ENCODE results near the gene AMOTL2.
A peak's percentile ranks its signal among the peaks of the same experiment; 100 is the strongest.

The AMOTL2 gene

GRCh38 chr3:134374791-134375581, 739 bp upstream of the AMOTL2 start:
- peaks cover 5% of the 10 kb centered on the region for H3K79me2 ChIP-seq
- H3K4me3 ChIP-seq (ENCODE audit: low read depth, low read length): peak overlapping the region; percentile 82
- H3K27ac ChIP-seq: peak overlapping the region; percentile 97
- H3K4me1 ChIP-seq: peaks cover 25% of the 10 kb centered on the region
- no peaks in the 10 kb centered on the region for H3K36me3 ChIP-seq (ENCODE audit: control insufficient read depth, insufficient read depth, low read length)
- no peak for TF ChIP-seq CTCF (IDR thresholded peaks at IDR 0.05)
- no peak overlapping the region for H3K9ac ChIP-seq
- H2AFZ ChIP-seq: peak overlapping the region; percentile 73
- no peaks in the 10 kb centered on the region for H3K9me3 ChIP-seq (ENCODE audit: control insufficient read depth, low read length)
- H3K4me2 ChIP-seq (ENCODE audit: low read length): peak overlapping the region; percentile 89
- H3K27me3 ChIP-seq (ENCODE audit: control insufficient read depth, insufficient read depth, low read length): no peaks in the 10 kb centered on the region

GRCh38 chr3:134373271-134374104, 759 bp downstream of the AMOTL2 start:
- TF ChIP-seq CTCF (IDR thresholded peaks at IDR 0.05): no peak
- H3K27me3 ChIP-seq (ENCODE audit: control insufficient read depth, insufficient read depth, low read length): no peaks in the 10 kb centered on the region
- peaks cover 5% of the 10 kb centered on the region for H3K79me2 ChIP-seq
- H3K9me3 ChIP-seq (ENCODE audit: control insufficient read depth, low read length): no peaks in the 10 kb centered on the region
- peak overlapping the region; percentile 53 for H3K9ac ChIP-seq
- no peaks in the 10 kb centered on the region for H3K36me3 ChIP-seq (ENCODE audit: control insufficient read depth, insufficient read depth, low read length)
- H2AFZ ChIP-seq: peak overlapping the region; percentile 73
- peak overlapping the region; percentile 82 for H3K4me3 ChIP-seq (ENCODE audit: low read depth, low read length)
- peak overlapping the region; percentile 89 for H3K4me2 ChIP-seq (ENCODE audit: low read length)
- peaks cover 34% of the 10 kb centered on the region for H3K4me1 ChIP-seq
- H3K27ac ChIP-seq: peak overlapping the region; percentile 97

- Histone ChIP-seq H3K27me3 (ENCODE audit: control insufficient read depth, insufficient read depth, low read length) (no peaks in the 10 kb centered on the region), H3K9me3 (ENCODE audit: control insufficient read depth, low read length) (no peaks in the 10 kb centered on the region), H3K4me1 (peaks cover 34% of the 10 kb centered on the region), H3K4me2 (ENCODE audit: low read length) (peak overlapping the region; percentile 89), H3K27ac (peak overlapping the region; percentile 97), H3K9ac (no peak overlapping the region), H2AFZ (no peak overlapping the region), H3K4me3 (ENCODE audit: low read depth, low read length) (peak overlapping the region; percentile 82), H3K36me3 (ENCODE audit: control insufficient read depth, insufficient read depth, low read length) (no peaks in the 10 kb centered on the region), H3K79me2 (peaks cover 5% of the 10 kb centered on the region)
- no peak for TF ChIP-seq CTCF (IDR thresholded peaks at IDR 0.05)
Measured at GRCh38 chr3:134372396-134373270, 1.6 kb downstream of the AMOTL2 start.

GRCh38 chr3:134371542-134372324, 2.5 kb downstream of the AMOTL2 start:
- no peak overlapping the region for H2AFZ ChIP-seq
- H3K27ac ChIP-seq: no peak overlapping the region
- peak overlapping the region; percentile 33 for H3K4me3 ChIP-seq (ENCODE audit: low read depth, low read length)
- H3K79me2 ChIP-seq: peaks cover 5% of the 10 kb centered on the region
- peak overlapping the region; percentile 57 for H3K4me2 ChIP-seq (ENCODE audit: low read length)
- no peaks in the 10 kb centered on the region for H3K9me3 ChIP-seq (ENCODE audit: control insufficient read depth, low read length)
- H3K27me3 ChIP-seq (ENCODE audit: control insufficient read depth, insufficient read depth, low read length): no peaks in the 10 kb centered on the region
- peaks cover 34% of the 10 kb centered on the region for H3K4me1 ChIP-seq
- TF ChIP-seq CTCF (IDR thresholded peaks at IDR 0.05): no peak
- no peak overlapping the region for H3K9ac ChIP-seq
- H3K36me3 ChIP-seq (ENCODE audit: control insufficient read depth, insufficient read depth, low read length): no peaks in the 10 kb centered on the region
